SU-DHL-6 (cell line): Measurements from ENCODE around the gene ERBB4.

Experiments
- H2AFZ ChIP-seq: fragments of 200-600 bp; sonication (generic); 2 replicates; pipeline ENCODE4 v1.6.1; 2014; ENCODE audit warnings: low read depth, mild to moderate bottlenecking, moderate library complexity, mixed read lengths, antibody characterized with exemption, low read length; ENCODE audit not compliant: severe bottlenecking
- H3F3A ChIP-seq: fragments of 200-600 bp; shearing (Covaris generic); 2 replicates; pipeline ENCODE4 v1.6.0; 2016; ENCODE audit warnings: antibody characterized with exemption, mild to moderate bottlenecking; ENCODE audit not compliant: insufficient read depth
- H3K27ac ChIP-seq: fragments of 200-600 bp; sonication (generic); 2 replicates; pipeline ENCODE4 v1.5.1; 2016; ENCODE audit warnings: low read depth, mild to moderate bottlenecking, low read length, moderate library complexity, mixed read lengths
- H3K27me3 ChIP-seq: fragments of 200-600 bp; sonication (generic), shearing (Covaris generic); 2 replicates; pipeline ENCODE4 v1.6.0; 2014; ENCODE audit warnings: mild to moderate bottlenecking, low read length
- H3K36me3 ChIP-seq: fragments of 200-600 bp; sonication (generic); 2 replicates; pipeline ENCODE4 v1.6.1; 2014; ENCODE audit warnings: mild to moderate bottlenecking, low read length, mixed read lengths
- H3K4me2 ChIP-seq: fragments of 300-600, 200-600 bp; shearing (Covaris generic), sonication (generic); 2 replicates; pipeline ENCODE4 v1.6.0; 2014; ENCODE audit warnings: low read length, low read depth, mild to moderate bottlenecking; ENCODE audit not compliant: poor library complexity, severe bottlenecking
- H3K4me3 ChIP-seq: fragments of 200-600 bp; sonication (generic); 2 replicates; pipeline ENCODE4 v1.5.1; 2014; ENCODE audit warnings: antibody characterized with exemption, low read length, mild to moderate bottlenecking, mixed read lengths; ENCODE audit not compliant: insufficient read depth, poor library complexity, severe bottlenecking
- H3K79me2 ChIP-seq: fragments of 200-600 bp; sonication (generic); 2 replicates; pipeline ENCODE4 v1.6.1; 2014; ENCODE audit warnings: mild to moderate bottlenecking, low read length, moderate library complexity; ENCODE audit not compliant: insufficient read depth
- H3K9ac ChIP-seq: fragments of 200-600 bp; sonication (generic); 2 replicates; pipeline ENCODE4 v1.7.0; 2014; ENCODE audit warnings: mild to moderate bottlenecking, low read length
- H3K9me2 ChIP-seq: fragments of 200-600 bp; sonication (generic); replicated peaks from 2 replicates; pipeline ENCODE4 v1.6.1; 2014; ENCODE audit warnings: low read length; ENCODE audit not compliant: insufficient read depth
- H3K9me3 ChIP-seq: fragments of 200-600 bp; sonication (generic); 2 replicates; pipeline ENCODE4 v1.6.1; 2014; ENCODE audit warnings: low read length, mixed read lengths; ENCODE audit not compliant: insufficient read depth
- H4K20me1 ChIP-seq: fragments of 200-600 bp; sonication (generic); 2 replicates; pipeline ENCODE4 v1.6.1; 2014; ENCODE audit warnings: low read depth, mild to moderate bottlenecking, antibody characterized with exemption, low read length, moderate library complexity, mixed read lengths
- EZH2phosphoT487 ChIP-seq: fragments of 200-600 bp; sonication (generic), shearing (Covaris generic); conservative IDR thresholded peaks from 2 replicates; pipeline ENCODE4 v1.6.1; 2018; ENCODE audit warnings: mild to moderate bottlenecking, antibody characterized with exemption, low read length, moderate library complexity, mixed read lengths
- TF ChIP-seq, protein P1 (sequence below): fragments of 200-600 bp; sonication (generic); IDR thresholded peaks from one replicate; pipeline ENCODE4 v1.5.1; 2017; ENCODE audit warnings: antibody characterized with exemption, mild to moderate bottlenecking, low read length, moderate library complexity; ENCODE audit not compliant: insufficient read depth, poor library complexity, severe bottlenecking

The ERBB4 gene

DNA sequence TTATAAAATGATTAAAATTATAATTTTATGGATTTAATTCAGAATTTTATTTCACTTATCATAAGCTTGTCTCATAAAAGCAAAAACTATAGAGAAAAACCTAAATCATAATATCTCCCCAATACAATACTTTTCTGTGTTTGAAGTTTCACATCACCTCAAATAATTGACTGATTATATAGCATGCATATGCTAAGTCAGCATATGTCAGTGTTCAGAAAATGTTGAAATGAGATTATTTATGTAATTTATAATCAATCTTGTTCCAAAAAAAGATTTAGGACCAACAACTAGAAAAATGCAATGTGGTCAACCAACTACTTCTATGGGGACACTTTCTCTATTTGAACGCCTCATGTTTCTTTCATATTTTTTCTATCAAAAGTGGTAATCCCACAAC, 1079.6 kb downstream of the ERBB4 start:
- H3K27me3 ChIP-seq = no peaks in the 10 kb centered on the region
- H3K27ac ChIP-seq = no peak overlapping the region
- no peak overlapping the region for H3K4me2 ChIP-seq
- no peaks in the 10 kb centered on the region for H3K36me3 ChIP-seq
- H4K20me1 ChIP-seq = no peaks in the 10 kb centered on the region
- H3K9me3 ChIP-seq = no peaks in the 10 kb centered on the region
- no peak overlapping the region for H2AFZ ChIP-seq
- no peaks in the 10 kb centered on the region for H3F3A ChIP-seq
- H3K4me3 ChIP-seq = no peak overlapping the region
- H3K79me2 ChIP-seq = no peaks in the 10 kb centered on the region
- H3K9me2 ChIP-seq = no peaks in the 10 kb centered on the region
- TF ChIP-seq EZH2phosphoT487 = no peak
- TF ChIP-seq, protein P1, sequence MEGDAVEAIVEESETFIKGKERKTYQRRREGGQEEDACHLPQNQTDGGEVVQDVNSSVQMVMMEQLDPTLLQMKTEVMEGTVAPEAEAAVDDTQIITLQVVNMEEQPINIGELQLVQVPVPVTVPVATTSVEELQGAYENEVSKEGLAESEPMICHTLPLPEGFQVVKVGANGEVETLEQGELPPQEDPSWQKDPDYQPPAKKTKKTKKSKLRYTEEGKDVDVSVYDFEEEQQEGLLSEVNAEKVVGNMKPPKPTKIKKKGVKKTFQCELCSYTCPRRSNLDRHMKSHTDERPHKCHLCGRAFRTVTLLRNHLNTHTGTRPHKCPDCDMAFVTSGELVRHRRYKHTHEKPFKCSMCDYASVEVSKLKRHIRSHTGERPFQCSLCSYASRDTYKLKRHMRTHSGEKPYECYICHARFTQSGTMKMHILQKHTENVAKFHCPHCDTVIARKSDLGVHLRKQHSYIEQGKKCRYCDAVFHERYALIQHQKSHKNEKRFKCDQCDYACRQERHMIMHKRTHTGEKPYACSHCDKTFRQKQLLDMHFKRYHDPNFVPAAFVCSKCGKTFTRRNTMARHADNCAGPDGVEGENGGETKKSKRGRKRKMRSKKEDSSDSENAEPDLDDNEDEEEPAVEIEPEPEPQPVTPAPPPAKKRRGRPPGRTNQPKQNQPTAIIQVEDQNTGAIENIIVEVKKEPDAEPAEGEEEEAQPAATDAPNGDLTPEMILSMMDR = no peak
- H3K9ac ChIP-seq = no peak overlapping the region

- no peaks in the 10 kb centered on the region for H3K9me3 ChIP-seq
- H3K27me3 ChIP-seq = no peaks in the 10 kb centered on the region
- no peaks in the 10 kb centered on the region for H4K20me1 ChIP-seq
- no peaks in the 10 kb centered on the region for H3K79me2 ChIP-seq
- no peak overlapping the region for H3K27ac ChIP-seq
- no peaks in the 10 kb centered on the region for H3K36me3 ChIP-seq
- H2AFZ ChIP-seq = no peak overlapping the region
- no peak overlapping the region for H3K4me3 ChIP-seq
- H3K9me2 ChIP-seq = no peaks in the 10 kb centered on the region
- no peak overlapping the region for H3K4me2 ChIP-seq
- H3F3A ChIP-seq = no peaks in the 10 kb centered on the region
- H3K9ac ChIP-seq = no peak overlapping the region
- TF ChIP-seq, protein P1 = no peak
- TF ChIP-seq EZH2phosphoT487 = no peak
These were observed 1081.3 kb downstream of the ERBB4 start for GRCh38 chr2:211457325-211457724.

- TF ChIP-seq EZH2phosphoT487 = no peak
- TF ChIP-seq, protein P1 = peak; percentile 94
- H3K4me2 ChIP-seq = peak overlapping the region; percentile 57
- H3K36me3 ChIP-seq = no peaks in the 10 kb centered on the region
- peak overlapping the region; percentile 46 for H2AFZ ChIP-seq
- H3K4me3 ChIP-seq = no peak overlapping the region
- H3K9me3 ChIP-seq = no peaks in the 10 kb centered on the region
- H3K27ac ChIP-seq = peak overlapping the region; percentile 70
- no peaks in the 10 kb centered on the region for H3K79me2 ChIP-seq
- no peaks in the 10 kb centered on the region for H4K20me1 ChIP-seq
- H3K27me3 ChIP-seq = no peaks in the 10 kb centered on the region
- H3K9ac ChIP-seq = 0 out of 2 replicates have a peak overlapping the region, but pooled peaks have one; percentile 7
- no peaks in the 10 kb centered on the region for H3K9me2 ChIP-seq
- H3F3A ChIP-seq = no peaks in the 10 kb centered on the region
These were observed 1083.3 kb downstream of the ERBB4 start for GRCh38 chr2:211455216-211455841.
